PC-9 (cell line): ENCODE results near the gene NEK4.

Experiments used
- CTCF ChIP-seq: fragments of 200-600 bp; sonication (generic); conservative IDR thresholded peaks from 2 replicates; pipeline ENCODE4 v1.6.1; 2017; ENCODE audit warnings: mixed run types, antibody characterized with exemption, mild to moderate bottlenecking, moderate library complexity
- EZH2 ChIP-seq: fragments of 200-600 bp; sonication (generic); IDR thresholded peaks from 2 replicates; pipeline ENCODE4 v1.8.0; 2017; ENCODE audit warnings: antibody characterized with exemption, low read depth

GRCh38 chr3:52739730-52740129 is 31.0 kb downstream of the NEK4 start:
- TF ChIP-seq CTCF: no peak
- no peak for TF ChIP-seq EZH2
